ENCODE results near the gene PACSIN2.
"Not testable (repeated sequence)": the region's sequence is repeated elsewhere in the genome, so short reads cannot be mapped to it uniquely, and the experiment has no call there.

PACSIN2 gene

DNA sequence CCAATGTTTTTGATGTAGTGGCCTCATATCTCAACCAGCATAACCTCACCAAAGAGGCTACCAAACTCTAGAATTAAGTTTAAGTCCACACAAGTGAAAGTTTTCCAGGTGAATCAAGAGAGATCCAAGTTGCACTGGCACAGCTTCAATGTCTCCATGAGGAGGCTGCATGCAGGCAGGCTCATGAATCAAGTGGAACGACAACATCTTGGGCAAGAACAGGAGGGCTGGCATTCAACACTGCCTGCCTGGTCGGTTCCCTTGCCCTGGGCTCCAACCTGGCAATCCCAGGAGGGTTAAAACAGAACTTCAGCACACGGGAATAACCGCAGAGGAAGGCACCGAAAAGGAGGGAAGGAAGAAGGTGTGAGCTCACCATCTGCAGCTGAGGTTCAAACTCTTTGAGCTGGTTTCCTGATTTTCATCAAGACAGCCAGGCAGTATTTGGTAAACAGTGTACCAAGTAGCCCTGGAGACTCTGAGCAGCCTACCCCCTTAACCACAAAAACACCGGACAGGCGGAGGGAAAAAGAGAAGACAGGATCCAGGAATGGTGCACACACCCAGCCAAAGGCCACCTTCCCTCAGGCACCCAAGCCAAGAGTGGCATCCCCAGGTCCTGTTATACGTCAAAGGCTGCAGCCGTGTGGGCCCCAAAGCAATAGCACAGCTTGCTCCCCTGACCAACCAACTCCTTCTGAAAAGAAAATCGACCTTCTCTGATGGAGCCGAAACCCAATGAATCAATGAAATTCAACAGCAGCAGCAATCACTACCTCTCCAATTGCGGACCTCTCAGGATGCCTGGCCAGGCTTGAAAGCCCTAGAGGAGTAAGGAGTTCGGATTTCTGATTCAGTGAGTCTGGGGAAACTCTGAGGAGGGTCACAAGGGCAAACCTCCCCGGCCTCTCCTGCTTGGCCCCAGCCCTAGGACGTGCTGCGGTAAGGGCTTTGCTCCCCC, 1.3 kb downstream of the PACSIN2 start:
- no peak overlapping the region for H3K27ac ChIP-seq
- DNase-seq (ENCODE audit: low read depth, low spot score), result no peak

- no peak overlapping the region for H3K27ac ChIP-seq
- no peak for DNase-seq (ENCODE audit: low read depth, low spot score)
Observed at GRCh38 chr22:43012390-43012789, 2.6 kb downstream of the PACSIN2 start.

DNA sequence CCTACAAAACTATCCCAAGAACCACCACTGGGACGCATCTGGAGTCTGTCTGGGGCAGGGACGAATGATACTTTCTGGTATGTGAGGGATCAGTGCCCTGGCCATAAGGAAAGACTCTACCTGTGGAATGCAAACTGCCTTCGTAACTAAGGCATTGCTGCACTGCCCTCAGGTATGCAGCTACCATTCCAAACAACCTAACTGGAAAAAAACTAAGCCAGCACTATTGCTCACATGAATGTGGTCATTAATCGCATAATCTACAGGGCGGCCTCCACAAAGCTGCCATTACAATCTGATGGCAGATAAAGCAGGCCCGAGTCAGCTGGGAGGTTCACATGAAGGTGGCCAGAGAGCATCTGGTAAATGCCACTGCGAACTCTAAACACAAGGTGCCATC, 3.9 kb downstream of the PACSIN2 start:
- no peak for DNase-seq (ENCODE audit: low read depth, low spot score)
- H3K27ac ChIP-seq, result no peak overlapping the region

DNA sequence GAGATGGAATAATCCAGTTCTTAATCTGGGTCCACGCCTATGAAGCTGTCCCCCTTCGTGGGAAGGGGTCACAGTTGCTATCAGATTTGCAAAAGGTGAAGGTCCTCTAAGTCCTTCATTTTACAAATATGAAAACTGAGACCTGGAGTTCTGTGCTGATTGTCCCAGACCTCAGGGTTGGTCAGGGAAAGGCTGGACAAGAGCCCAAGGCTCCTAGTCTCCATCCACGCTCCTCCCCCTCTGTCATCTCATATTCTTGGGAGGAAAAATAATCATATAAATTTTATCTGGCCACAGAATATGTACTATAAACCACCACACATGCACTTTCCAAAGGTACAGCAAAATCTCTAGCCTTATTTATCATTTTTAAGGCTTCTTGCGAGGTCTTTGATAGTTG, 5.5 kb downstream of the PACSIN2 start:
- H3K27ac ChIP-seq, result no peak overlapping the region
- DNase-seq (ENCODE audit: low read depth, low spot score), result no peak

GRCh38 chr22:43008921-43009320, 6.0 kb downstream of the PACSIN2 start:
- DNase-seq (ENCODE audit: low read depth, low spot score), result no peak
- no peak overlapping the region for H3K27ac ChIP-seq

DNA sequence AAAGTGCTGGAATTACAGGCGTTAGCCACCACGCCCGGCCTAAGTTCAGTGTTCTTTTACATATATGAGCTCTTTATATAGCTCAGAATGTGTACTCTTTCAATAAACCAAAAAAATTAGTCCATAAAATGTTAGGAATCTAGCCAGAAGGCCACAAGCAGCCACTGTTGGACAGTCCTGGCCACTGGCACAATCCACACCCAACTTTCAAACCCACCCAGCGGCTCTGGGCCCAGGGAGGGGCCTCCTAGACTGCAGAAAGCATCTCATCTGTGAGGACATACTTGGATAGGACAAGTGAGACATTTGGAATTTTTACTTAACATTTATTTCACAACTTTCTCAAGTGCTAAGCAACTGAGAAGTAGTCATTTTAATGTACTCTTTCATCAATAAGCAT, 6.4 kb downstream of the PACSIN2 start:
- H3K27ac ChIP-seq, result no peak overlapping the region
- DNase-seq (ENCODE audit: low read depth, low spot score), result no peak

GRCh38 chr22:43007519-43008102, 7.3 kb downstream of the PACSIN2 start:
- DNase-seq (ENCODE audit: low read depth, low spot score), result no peak
- H3K27ac ChIP-seq, result no peak overlapping the region

DNA sequence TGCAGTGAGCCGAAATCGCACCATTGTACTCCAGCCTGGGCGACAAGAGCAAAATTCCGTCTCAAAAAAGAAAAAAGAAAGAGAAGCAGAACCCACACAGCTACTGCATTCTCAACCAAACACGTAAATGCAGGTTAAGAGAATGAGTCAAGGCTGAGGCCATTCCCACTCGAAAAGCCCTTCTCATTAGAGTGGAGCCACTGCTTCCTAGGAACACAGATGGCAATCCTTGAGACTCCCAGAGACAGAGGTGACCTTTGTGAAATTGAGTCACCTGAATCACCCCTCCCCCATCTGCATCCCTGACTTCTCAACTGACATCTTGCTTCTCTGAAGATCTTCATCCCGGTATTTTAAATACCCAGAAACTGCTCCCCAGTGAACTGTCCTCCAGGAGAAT, 8.2 kb downstream of the PACSIN2 start:
- DNase-seq (ENCODE audit: low read depth, low spot score), result no peak
- no peak overlapping the region for H3K27ac ChIP-seq

DNA sequence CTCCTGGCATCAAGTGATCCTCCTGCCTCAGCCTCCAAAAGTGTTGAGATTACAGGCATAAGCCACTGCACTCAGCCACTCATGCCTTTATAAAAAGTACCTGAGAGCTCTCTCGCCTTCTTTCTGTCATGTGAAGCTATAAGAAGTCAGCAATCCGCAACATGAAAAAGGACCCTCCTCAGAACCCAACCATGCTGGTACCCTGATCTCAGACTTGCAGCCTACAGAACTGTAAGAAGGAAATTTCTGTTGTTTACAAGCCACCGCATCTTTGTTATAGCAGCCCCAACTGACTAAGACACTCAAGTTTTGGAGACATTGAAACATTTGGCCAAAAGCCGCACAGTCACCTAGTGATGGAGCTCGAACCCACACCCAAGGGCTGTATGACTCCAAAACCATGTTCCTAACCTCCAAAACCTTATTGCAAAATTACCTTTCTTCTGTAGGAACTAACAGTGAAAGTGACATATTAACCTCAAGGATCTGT, 8.9 kb downstream of the PACSIN2 start:
- no peak overlapping the region for H3K27ac ChIP-seq
- no peak for DNase-seq (ENCODE audit: low read depth, low spot score)

- DNase-seq (ENCODE audit: low read depth, low spot score), result no peak
- no peak overlapping the region for H3K27ac ChIP-seq
Observed at GRCh38 chr22:43005106-43005505, 9.8 kb downstream of the PACSIN2 start.

DNA sequence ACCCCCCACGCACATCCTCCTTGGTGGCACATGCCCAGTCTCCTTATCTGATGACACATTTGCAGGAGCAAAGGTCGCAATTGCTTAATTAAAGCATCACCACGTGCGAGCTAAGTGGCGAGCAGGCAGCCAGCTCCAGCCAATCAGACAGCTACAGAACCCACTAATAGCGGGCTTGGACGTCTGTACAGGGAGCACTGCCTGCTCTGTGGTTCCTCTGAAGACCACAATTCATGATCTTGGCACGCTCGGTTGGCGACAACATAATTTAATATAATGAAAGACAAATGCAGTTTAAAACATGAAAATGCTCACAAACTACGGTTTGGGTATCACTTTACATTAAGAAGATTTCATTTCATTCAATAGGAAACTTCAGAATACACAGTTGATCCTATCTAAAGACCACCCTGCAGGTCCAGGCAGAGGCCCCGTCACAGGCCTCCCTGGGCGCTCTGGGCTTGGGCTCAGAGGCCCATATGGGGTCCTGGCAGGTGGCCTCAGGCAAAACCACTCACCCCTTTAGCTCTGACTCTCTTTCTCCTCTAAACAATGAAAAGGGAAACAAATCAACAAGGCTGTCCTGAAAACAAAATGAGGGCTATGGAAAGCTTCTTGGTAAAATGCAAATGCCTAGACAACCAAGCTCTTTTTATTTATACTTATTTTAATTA, 10.4 kb downstream of the PACSIN2 start:
- no peak overlapping the region for H3K27ac ChIP-seq
- DNase-seq (ENCODE audit: low read depth, low spot score), result no peak

GRCh38 chr22:43002202-43002586, 12.8 kb downstream of the PACSIN2 start:
- no peak for DNase-seq (ENCODE audit: low read depth, low spot score)

GRCh38 chr22:43001271-43002201, 13.4 kb downstream of the PACSIN2 start:
- H3K27ac ChIP-seq, result peak overlapping the region; percentile 58
- DNase-seq (ENCODE audit: low read depth, low spot score), result no peak

More at GRCh38 chr22:43002202-43002586, 12.8 kb downstream of the PACSIN2 start:
- H3K27ac ChIP-seq, result peak overlapping the region; percentile 58

DNA sequence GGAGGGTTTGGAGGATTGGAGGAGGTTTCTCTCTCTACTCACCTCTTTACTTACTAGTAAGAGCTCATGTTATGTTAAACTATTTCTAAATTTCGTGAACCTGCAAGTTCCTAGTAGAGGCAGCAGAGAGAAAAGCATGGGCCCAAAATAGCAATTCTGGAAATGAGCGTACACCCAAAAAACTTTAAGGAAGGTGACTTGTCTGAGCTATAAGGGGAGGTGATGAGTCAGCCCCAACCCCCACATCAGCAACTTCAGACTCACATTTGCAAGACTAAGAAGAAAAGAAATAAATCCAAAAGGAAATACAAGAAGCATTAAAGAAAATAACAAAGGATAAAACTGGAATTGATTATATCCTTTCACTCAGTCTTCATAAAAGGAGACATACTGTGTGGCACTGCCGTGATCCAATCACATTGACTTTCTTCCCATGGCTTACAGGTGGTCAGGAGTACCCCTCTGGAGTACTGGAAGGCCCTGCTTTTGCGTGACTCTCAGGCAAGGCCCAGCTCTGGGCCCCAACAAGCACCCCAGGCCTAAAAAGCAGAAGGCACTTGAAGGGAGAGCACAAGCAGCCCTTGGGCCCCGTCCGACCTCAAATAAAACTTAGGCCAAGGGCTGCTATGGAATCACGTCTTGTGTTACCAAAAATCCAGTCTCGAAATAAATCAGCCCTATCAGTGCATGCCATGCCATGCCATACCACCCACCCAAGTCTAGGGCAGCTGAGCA, 14.3 kb downstream of the PACSIN2 start:
- no peak for DNase-seq (ENCODE audit: low read depth, low spot score)

DNA sequence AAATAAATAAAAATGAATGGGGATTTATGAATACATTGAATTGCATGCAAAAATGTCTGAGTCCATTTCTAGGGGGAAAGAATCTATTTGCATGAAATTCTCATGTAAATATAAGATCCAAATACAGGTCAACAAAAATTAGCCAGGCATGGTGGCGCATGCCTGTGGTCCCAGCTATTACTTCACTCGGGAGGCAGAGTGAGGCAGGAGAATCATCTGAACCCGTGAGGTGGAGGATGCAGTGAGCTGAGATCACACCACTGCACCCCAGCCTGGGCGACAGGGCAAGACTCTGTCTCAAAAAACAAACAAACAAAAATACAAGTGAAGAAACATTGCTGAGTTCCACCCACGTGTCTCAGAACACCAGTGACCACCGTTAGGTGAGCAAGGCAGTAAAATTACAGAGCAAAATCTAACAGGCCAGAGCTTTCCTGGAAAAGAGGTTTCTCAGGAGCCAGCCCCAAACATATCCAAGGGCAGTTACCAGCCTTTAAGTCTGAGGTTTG, 17.3 kb downstream of the PACSIN2 start:
- H3K27ac ChIP-seq, result peak overlapping the region; percentile 43

More for the DNA sequence above, 14.3 kb downstream of the PACSIN2 start:
- no peak overlapping the region for H3K27ac ChIP-seq

GRCh38 chr22:42996646-42997365, 18.1 kb downstream of the PACSIN2 start:
- peak overlapping the region; percentile 88 for H3K27ac ChIP-seq
- no peak for DNase-seq (ENCODE audit: low read depth, low spot score)

More for the DNA sequence above, 17.3 kb downstream of the PACSIN2 start:
- DNase-seq (ENCODE audit: low read depth, low spot score), result no peak

DNA sequence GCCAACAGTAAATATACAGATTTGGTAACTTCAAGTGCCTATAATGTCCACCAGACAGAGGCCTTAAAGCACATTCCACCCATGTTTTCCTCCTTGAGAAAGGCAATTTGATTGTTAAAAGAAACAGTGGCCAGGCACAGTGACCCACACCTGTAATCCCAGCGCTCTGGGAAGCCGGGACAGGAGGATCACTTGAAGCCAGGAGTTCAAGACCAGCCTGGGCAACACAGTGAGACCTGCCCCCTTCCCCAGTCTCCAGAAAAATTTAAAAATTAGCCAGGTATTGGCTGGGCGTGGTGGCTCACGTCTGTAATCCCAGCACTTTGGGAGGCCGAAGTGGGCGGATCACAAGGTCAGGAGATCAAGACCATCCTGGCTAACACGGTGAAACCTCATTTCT, 19.3 kb downstream of the PACSIN2 start:
- DNase-seq (ENCODE audit: low read depth, low spot score), result not testable (repeated sequence)
- H3K27ac ChIP-seq, result peak overlapping the region; percentile 88

DNA sequence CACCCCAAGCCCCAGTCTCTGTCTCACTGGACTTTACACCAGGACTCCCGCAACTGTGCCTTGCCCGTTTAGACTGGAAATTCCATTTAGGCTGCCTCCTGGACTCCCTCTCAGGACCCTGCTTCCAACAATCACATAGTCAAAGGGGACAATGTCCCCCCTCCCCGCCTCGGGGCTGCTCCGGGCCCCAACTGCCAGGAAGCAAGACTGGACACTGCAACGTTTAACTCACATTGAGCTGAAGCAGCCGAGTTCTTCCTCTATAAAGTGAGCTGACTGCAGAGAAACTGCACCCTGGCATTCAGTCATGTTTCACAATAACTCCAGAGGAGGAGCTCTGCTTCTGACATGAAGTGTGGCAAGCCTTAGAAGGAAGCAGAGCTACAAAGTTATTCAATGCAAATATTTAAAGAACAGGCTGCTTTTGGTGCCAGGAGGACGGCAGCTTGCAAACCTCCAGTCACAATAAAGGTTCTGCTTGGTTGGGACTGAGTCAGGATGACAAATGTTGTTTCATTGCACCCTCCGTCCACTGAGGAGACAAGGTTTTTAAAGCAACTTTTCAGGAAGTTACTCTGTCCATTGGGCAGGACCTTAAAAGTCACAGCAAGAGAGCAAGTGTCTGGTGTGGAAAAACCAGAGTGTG, 19.9 kb downstream of the PACSIN2 start:
- peak overlapping the region; percentile 88 for H3K27ac ChIP-seq
- peak; percentile 93 for DNase-seq (ENCODE audit: low read depth, low spot score)

Data from epithelial cell of prostate (primary cell).